Neural crest cell (in vitro differentiated cells): ENCODE results near the gene CNTN5. TPM values are rescaled to one million over a fixed set of nuclear protein-coding genes. Genes with fewer than 3 reads are reported as not detected.

Experiments
- DNase-seq: peaks from one replicate; pipeline ENCODE4 v3.0.0; 2021; ENCODE audit warnings: low read depth, mixed read lengths, low spot score
- H3K27ac Mint-ChIP-seq: one replicate; pipeline ENCODE4 v1.8.0; 2021; ENCODE audit warnings: mild to moderate bottlenecking, mixed read lengths; ENCODE audit not compliant: unreplicated experiment
- H3K27me3 Mint-ChIP-seq: 2 replicates; pipeline ENCODE4 v1.8.0; 2021; ENCODE audit warnings: low read depth, mild to moderate bottlenecking, mixed read lengths
- H3K36me3 Mint-ChIP-seq: 2 replicates; pipeline ENCODE4 v1.8.0; 2021; ENCODE audit warnings: low read depth, mild to moderate bottlenecking, mixed read lengths
- H3K4me1 Mint-ChIP-seq: 2 replicates; pipeline ENCODE4 v1.8.0; 2021; ENCODE audit warnings: mixed read lengths
- H3K4me3 Mint-ChIP-seq: one replicate; pipeline ENCODE4 v1.8.0; 2021; ENCODE audit warnings: mild to moderate bottlenecking, mixed read lengths
- H3K9me3 Mint-ChIP-seq: 2 replicates; pipeline ENCODE4 v1.8.0; 2021; ENCODE audit warnings: mixed read lengths
- total RNA-seq: library from RNA; stranded (reverse); gene quantifications from 2 replicates; pipeline ENCODE4 v1.2.1, GENCODE V29; 2021
- TF ChIP-seq, protein P1 (sequence below): fragments of 200-600 bp; sonication (generic); conservative IDR thresholded peaks from 2 replicates; pipeline ENCODE4 v1.5.0; 2021; ENCODE audit warnings: antibody characterized with exemption, mild to moderate bottlenecking

The CNTN5 gene
- total RNA-seq, 1 donor from 2014 or later, result not detected

DNA sequence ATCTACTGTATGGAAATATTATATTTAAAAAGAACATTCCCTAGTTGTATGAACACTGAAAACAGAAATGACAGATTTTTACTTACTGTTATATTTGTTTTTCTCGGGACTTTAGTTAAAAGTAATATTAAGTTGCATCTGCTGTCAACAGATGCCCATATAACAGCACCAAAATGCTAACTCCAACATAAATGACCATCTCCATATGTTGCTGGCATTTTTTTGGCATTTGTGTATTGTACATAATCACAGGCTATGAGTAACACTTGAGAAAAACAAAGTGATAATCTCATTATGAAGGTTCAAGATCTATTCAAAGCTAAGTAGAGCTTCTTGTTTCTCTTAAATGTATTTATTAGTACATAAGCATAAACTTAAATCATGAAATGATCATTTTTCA is 172.0 kb downstream of the CNTN5 start:
- no peaks in the 10 kb centered on the region for H3K27me3 Mint-ChIP-seq
- no peak overlapping the region for H3K4me3 Mint-ChIP-seq
- DNase-seq, result no peak
- H3K27ac Mint-ChIP-seq, result no peak overlapping the region
- H3K36me3 Mint-ChIP-seq, result no peaks in the 10 kb centered on the region
- TF ChIP-seq, protein P1, sequence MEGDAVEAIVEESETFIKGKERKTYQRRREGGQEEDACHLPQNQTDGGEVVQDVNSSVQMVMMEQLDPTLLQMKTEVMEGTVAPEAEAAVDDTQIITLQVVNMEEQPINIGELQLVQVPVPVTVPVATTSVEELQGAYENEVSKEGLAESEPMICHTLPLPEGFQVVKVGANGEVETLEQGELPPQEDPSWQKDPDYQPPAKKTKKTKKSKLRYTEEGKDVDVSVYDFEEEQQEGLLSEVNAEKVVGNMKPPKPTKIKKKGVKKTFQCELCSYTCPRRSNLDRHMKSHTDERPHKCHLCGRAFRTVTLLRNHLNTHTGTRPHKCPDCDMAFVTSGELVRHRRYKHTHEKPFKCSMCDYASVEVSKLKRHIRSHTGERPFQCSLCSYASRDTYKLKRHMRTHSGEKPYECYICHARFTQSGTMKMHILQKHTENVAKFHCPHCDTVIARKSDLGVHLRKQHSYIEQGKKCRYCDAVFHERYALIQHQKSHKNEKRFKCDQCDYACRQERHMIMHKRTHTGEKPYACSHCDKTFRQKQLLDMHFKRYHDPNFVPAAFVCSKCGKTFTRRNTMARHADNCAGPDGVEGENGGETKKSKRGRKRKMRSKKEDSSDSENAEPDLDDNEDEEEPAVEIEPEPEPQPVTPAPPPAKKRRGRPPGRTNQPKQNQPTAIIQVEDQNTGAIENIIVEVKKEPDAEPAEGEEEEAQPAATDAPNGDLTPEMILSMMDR, result no peak
- H3K4me1 Mint-ChIP-seq, result no peaks in the 10 kb centered on the region
- H3K9me3 Mint-ChIP-seq, result no peaks in the 10 kb centered on the region

DNA sequence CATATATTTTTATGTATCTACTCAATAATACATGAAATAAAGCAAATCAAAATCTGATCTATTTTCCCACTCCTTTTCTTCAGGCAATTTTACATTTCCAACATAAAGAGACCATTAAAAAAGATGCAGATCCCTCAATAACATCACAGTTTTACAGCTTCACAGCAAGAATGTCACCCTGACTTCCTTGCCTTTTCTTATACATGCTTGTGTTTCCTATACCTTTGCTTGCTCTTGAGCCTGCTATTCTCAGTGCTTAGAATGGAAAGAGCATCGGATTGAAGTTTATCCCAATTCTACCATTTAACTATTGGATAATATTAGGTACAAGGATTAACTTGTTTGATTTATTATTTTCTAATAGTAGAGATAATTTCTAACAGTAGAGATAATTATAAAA is 176.7 kb downstream of the CNTN5 start:
- TF ChIP-seq, protein P1, result no peak
- no peaks in the 10 kb centered on the region for H3K9me3 Mint-ChIP-seq
- H3K4me1 Mint-ChIP-seq, result no peaks in the 10 kb centered on the region
- DNase-seq, result no peak
- no peak overlapping the region for H3K4me3 Mint-ChIP-seq
- H3K27ac Mint-ChIP-seq, result no peak overlapping the region
- H3K36me3 Mint-ChIP-seq, result no peaks in the 10 kb centered on the region
- H3K27me3 Mint-ChIP-seq, result no peaks in the 10 kb centered on the region

DNA sequence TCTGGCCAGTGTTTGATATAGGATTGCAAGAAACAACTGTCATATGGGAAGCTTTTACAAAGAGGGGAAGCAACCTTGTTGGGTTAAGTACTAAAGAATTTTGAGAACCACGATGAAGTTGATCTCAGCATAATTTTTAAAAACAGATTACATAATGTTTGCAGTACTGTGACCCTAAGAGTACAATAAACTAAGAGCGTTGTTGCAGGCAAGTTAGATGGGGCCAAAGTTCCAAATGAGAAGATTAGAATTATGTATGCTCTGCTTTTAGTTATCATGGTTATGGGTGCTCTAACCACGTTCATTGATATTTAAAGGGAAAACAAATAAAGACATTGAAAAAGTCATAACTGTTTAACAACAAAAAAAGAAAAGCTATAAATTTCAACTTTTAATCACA is 177.5 kb downstream of the CNTN5 start:
- no peak overlapping the region for H3K4me3 Mint-ChIP-seq

DNA sequence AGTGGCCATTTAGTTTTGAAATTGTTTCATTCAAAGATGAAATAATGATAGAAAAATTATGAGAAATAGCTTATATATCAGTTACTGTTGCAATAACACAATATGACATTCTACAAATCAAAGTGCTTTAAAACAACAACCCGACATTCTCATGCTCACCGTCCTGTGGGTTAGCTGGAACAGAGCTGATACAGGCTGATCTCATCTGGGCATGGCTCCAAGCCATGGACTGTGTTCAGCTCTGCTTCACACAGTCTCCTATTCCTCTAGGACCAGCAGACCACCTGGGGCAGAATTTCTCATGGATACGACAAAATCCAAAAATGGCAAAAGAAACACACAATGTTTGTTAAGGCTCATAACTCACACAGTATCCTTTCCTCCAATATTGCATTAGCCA is 178.6 kb downstream of the CNTN5 start:
- Mint-ChIP-seq H3K27ac (no peak overlapping the region), H3K27me3 (no peaks in the 10 kb centered on the region), H3K36me3 (no peaks in the 10 kb centered on the region), H3K4me3 (no peak overlapping the region), H3K4me1 (no peaks in the 10 kb centered on the region), H3K9me3 (no peaks in the 10 kb centered on the region)
- DNase-seq, result no peak
- TF ChIP-seq, protein P1, result no peak

More for the DNA sequence above, 177.5 kb downstream of the CNTN5 start:
- H3K4me1 Mint-ChIP-seq, result no peaks in the 10 kb centered on the region
- no peaks in the 10 kb centered on the region for H3K9me3 Mint-ChIP-seq
- H3K27me3 Mint-ChIP-seq, result no peaks in the 10 kb centered on the region
- no peak for DNase-seq
- no peaks in the 10 kb centered on the region for H3K36me3 Mint-ChIP-seq
- TF ChIP-seq, protein P1, result no peak
- no peak overlapping the region for H3K27ac Mint-ChIP-seq

DNA sequence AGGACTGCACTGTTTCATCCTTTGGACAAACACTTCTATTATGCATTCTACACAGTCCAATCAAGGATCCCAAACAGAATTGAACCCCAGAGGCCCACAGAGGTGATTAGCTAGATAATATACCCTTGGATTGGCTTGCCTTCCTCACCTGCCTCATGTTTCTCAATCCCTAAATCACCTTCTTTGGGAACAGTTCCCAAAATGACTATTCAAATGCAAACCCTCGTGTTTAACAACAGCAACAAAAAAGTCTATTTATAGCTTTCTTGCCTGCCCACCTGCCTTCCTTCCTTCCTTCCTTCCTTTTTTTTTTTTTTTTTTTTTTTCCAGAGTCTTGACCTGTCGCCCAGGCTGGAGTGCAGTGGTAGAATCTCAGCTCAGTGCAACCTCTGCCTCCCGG is 180.0 kb downstream of the CNTN5 start:
- DNase-seq, result no peak
- Mint-ChIP-seq H3K4me1 (no peaks in the 10 kb centered on the region), H3K9me3 (no peaks in the 10 kb centered on the region), H3K4me3 (no peak overlapping the region), H3K27ac (no peak overlapping the region), H3K27me3 (no peaks in the 10 kb centered on the region), H3K36me3 (no peaks in the 10 kb centered on the region)
- TF ChIP-seq, protein P1, result no peak

DNA sequence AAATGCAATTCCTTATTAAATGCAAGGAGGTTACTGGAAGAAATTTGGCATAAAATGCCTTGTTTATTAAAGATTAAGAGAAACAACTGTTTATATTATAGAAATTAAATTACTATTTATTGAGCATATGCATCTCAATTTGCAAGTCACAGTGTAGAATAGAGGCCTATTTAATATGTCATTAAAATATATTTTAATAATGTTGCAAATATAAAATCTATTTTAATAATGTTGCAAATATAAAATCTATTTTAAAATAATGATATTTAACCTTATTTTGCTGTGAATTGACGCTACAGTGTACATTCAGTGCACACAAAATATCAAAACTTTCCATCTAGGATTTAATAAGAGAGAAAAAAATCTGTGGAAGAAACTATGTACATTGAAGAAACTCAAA is 188.1 kb downstream of the CNTN5 start:
- Mint-ChIP-seq H3K27ac (no peak overlapping the region), H3K36me3 (no peaks in the 10 kb centered on the region), H3K4me3 (no peak overlapping the region), H3K27me3 (no peaks in the 10 kb centered on the region), H3K4me1 (no peaks in the 10 kb centered on the region), H3K9me3 (no peaks in the 10 kb centered on the region)
- TF ChIP-seq, protein P1, result no peak
- DNase-seq, result no peak
